ENCODE measurements around the gene MYCBP2. TPM values are rescaled to one million over a fixed set of nuclear protein-coding genes. Genes with fewer than 3 reads are reported as not detected.

Gene MYCBP2
- total RNA-seq, 1 experiment from 2014 or later = 51.8 TPM

- H3K4me3 Mint-ChIP-seq (ENCODE audit: unreplicated experiment) = no peak overlapping the region
- BruUV-seq (replicated peaks) = no TSS peak
- peak; percentile 13 for DNase-seq (ENCODE audit: unreplicated experiment)
- peaks cover 1% of the 10 kb centered on the region for H3K36me3 Mint-ChIP-seq (ENCODE audit: insufficient read depth, unreplicated experiment)
- no peaks in the 10 kb centered on the region for H3K27me3 Mint-ChIP-seq (ENCODE audit: insufficient read depth, unreplicated experiment)
- no peaks in the 10 kb centered on the region for H3K4me1 Mint-ChIP-seq (ENCODE audit: insufficient read depth, unreplicated experiment)
- intact Hi-C loops (cut with micrococcal nuclease) = no loop called here
- no peaks in the 10 kb centered on the region for H3K9me3 Mint-ChIP-seq (ENCODE audit: unreplicated experiment)
- ChIA-PET POLR2A (interaction anchor here (0.9 to 1.5 kb wide), 2 partner anchors 8 to 38 kb away, joined by 3 read pairs; no protein-coding TSS in a partner anchor), CTCF (interaction anchor here (0.6 to 0.7 kb wide), 2 partner anchors 469 to 1347 kb away, joined by 3 read pairs; no protein-coding TSS in a partner anchor)
- TF ChIP-seq CTCF (IDR thresholded peaks at IDR 0.05; ENCODE audit: unreplicated experiment) = no peak
- no peak overlapping the region for H3K27ac Mint-ChIP-seq (ENCODE audit: low read depth, unreplicated experiment)
Observed at GRCh38 chr13:77034881-77035280, 292.0 kb downstream of the MYCBP2 start.

DNA sequence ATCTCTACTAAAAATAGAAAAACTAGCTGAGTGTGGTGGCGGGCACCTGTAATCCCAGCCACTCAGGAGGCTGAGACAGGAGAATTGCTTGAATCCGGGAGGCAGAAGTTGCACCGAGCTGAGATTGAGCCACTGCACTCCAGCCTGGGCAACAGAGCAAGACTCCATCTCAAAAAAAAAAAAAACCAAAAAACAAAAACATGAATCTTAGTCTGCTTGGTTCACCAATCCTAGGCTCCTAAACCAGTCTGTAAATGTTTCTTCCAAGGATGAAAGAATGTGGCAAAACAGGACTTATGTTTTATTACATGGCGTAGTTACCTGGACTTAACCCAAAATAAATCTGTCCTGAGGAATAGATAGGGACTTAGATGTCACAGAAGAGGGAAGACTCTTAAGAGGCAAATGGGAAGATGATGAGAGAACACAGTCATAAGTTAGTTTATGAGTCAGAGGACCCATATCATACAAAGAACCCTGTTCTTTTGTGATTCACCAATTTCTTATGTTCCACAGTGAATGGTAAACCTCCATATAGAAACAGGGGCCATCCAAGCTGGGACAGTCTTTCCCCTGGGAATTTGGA, 293.1 kb downstream of the MYCBP2 start:
- no peaks in the 10 kb centered on the region for H3K27me3 Mint-ChIP-seq (ENCODE audit: insufficient read depth, unreplicated experiment)
- H3K9me3 Mint-ChIP-seq (ENCODE audit: unreplicated experiment) = no peaks in the 10 kb centered on the region
- no peaks in the 10 kb centered on the region for H3K4me1 Mint-ChIP-seq (ENCODE audit: insufficient read depth, unreplicated experiment)
- H3K27ac Mint-ChIP-seq (ENCODE audit: low read depth, unreplicated experiment) = no peak overlapping the region
- ChIA-PET CTCF (interaction anchor here (0.7 kb wide), 1 partner anchor 1339 kb away, joined by 3 read pairs; no protein-coding TSS in a partner anchor), POLR2A (interaction anchor here (1.5 kb wide), 1 partner anchor 39 kb away, joined by 3 read pairs; no protein-coding TSS in a partner anchor)
- no TSS peak for BruUV-seq (replicated peaks)
- TF ChIP-seq CTCF (IDR thresholded peaks at IDR 0.05; ENCODE audit: unreplicated experiment) = no peak
- intact Hi-C loops (cut with micrococcal nuclease) = no loop called here
- H3K4me3 Mint-ChIP-seq (ENCODE audit: unreplicated experiment) = no peak overlapping the region
- no peaks in the 10 kb centered on the region for H3K36me3 Mint-ChIP-seq (ENCODE audit: insufficient read depth, unreplicated experiment)
- no peak for DNase-seq (ENCODE audit: unreplicated experiment)

GRCh38 chr13:77031656-77032243, 295.1 kb downstream of the MYCBP2 start:
- DNase-seq (ENCODE audit: unreplicated experiment) = no peak
- H3K36me3 Mint-ChIP-seq (ENCODE audit: insufficient read depth, unreplicated experiment) = no peaks in the 10 kb centered on the region
- ChIA-PET POLR2A (no interaction called here), CTCF (interaction anchor here (0.5 kb wide), 1 partner anchor 30 kb away, joined by 3 read pairs; no protein-coding TSS in a partner anchor)
- BruUV-seq (replicated peaks) = no TSS peak
- no peaks in the 10 kb centered on the region for H3K9me3 Mint-ChIP-seq (ENCODE audit: unreplicated experiment)
- TF ChIP-seq CTCF (IDR thresholded peaks at IDR 0.05; ENCODE audit: unreplicated experiment) = no peak
- H3K4me1 Mint-ChIP-seq (ENCODE audit: insufficient read depth, unreplicated experiment) = peaks cover 8% of the 10 kb centered on the region
- H3K27me3 Mint-ChIP-seq (ENCODE audit: insufficient read depth, unreplicated experiment) = no peaks in the 10 kb centered on the region
- H3K4me3 Mint-ChIP-seq (ENCODE audit: unreplicated experiment) = no peak overlapping the region
- intact Hi-C loops (cut with micrococcal nuclease) = no loop called here
- no peak overlapping the region for H3K27ac Mint-ChIP-seq (ENCODE audit: low read depth, unreplicated experiment)

DNA sequence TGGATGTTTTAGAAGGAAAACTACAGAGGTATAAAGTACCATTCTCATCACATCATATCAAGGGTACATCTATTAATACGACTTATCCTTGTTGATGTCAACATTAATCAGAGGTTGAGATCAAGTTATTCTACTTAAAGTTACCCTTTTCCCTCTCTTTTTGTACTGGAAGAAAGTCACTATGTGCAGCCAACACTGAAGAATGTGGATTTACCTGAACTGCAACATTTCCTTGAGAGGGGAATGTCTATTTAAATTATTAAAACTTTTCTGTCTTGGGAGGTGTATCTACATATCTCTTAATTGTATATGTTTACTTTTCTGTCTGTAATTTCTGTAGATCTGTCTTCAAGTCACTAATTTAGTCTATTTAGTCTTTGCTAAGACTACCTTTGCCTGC, 297.5 kb downstream of the MYCBP2 start:
- Mint-ChIP-seq H3K27ac (ENCODE audit: low read depth, unreplicated experiment) (no peak overlapping the region), H3K4me3 (ENCODE audit: unreplicated experiment) (no peak overlapping the region), H3K27me3 (ENCODE audit: insufficient read depth, unreplicated experiment) (no peaks in the 10 kb centered on the region), H3K4me1 (ENCODE audit: insufficient read depth, unreplicated experiment) (peaks cover 13% of the 10 kb centered on the region), H3K36me3 (ENCODE audit: insufficient read depth, unreplicated experiment) (no peaks in the 10 kb centered on the region), H3K9me3 (ENCODE audit: unreplicated experiment) (no peaks in the 10 kb centered on the region)
- no peak for TF ChIP-seq CTCF (IDR thresholded peaks at IDR 0.05; ENCODE audit: unreplicated experiment)
- CTCF ChIA-PET = no interaction called here
- intact Hi-C loops (cut with micrococcal nuclease) = no loop called here
- DNase-seq (ENCODE audit: unreplicated experiment) = no peak
- no TSS peak for BruUV-seq (replicated peaks)
- POLR2A ChIA-PET = interaction anchor here (1.0 kb wide), 1 partner anchor 26 kb away, joined by 3 read pairs; no protein-coding TSS in a partner anchor

Measured in MCF 10A (cell line).